ENCODE measurements around the gene ISCU. TPM values are rescaled to one million over a fixed set of nuclear protein-coding genes. Genes with fewer than 3 reads are reported as not detected.

Gene ISCU
- total and polyA plus RNA-seq, 9 of the 15 experiments (the other 6 are each of a cell fraction or from before 2014, with no cell fraction given) = 15.9 to 92.5 (median 77.3) TPM

- TF ChIP-seq MXI1 (IDR thresholded peaks at IDR 0.05; ENCODE audit: low read depth, low read length) (0 out of 2 replicates have a peak, but pooled peaks have one; percentile 19), TCF7L2 (IDR thresholded peaks at IDR 0.05; ENCODE audit: low read depth, low read length) (no peak), FOXJ3 (CRISPR knock-in tag; IDR thresholded peaks at IDR 0.05) (no peak), ZNF217 (CRISPR knock-in tag; IDR thresholded peaks at IDR 0.05) (no peak), SIN3B (IDR thresholded peaks at IDR 0.05; ENCODE audit: low read depth) (peak; percentile 96), CBFB (CRISPR knock-in tag; IDR thresholded peaks at IDR 0.05) (no peak), ZNF766 (CRISPR knock-in tag; conservative IDR thresholded peaks at IDR 0.05) (0 out of 2 replicates have a peak, but pooled peaks have one; percentile 73), HIVEP1 (CRISPR knock-in tag; IDR thresholded peaks at IDR 0.05) (no peak), ZNF146 (CRISPR knock-in tag; IDR thresholded peaks at IDR 0.05; ENCODE audit: unreplicated experiment) (no peak), ZBTB34 (CRISPR knock-in tag; IDR thresholded peaks at IDR 0.05) (no peak), ZFP30 (CRISPR knock-in tag; IDR thresholded peaks at IDR 0.05; ENCODE audit: borderline replicate concordance) (no peak), YBX1 (IDR thresholded peaks at IDR 0.05) (no peak), TCF7 (IDR thresholded peaks at IDR 0.05; ENCODE audit: borderline replicate concordance) (no peak)
- TF ChIP-seq, protein P1, sequence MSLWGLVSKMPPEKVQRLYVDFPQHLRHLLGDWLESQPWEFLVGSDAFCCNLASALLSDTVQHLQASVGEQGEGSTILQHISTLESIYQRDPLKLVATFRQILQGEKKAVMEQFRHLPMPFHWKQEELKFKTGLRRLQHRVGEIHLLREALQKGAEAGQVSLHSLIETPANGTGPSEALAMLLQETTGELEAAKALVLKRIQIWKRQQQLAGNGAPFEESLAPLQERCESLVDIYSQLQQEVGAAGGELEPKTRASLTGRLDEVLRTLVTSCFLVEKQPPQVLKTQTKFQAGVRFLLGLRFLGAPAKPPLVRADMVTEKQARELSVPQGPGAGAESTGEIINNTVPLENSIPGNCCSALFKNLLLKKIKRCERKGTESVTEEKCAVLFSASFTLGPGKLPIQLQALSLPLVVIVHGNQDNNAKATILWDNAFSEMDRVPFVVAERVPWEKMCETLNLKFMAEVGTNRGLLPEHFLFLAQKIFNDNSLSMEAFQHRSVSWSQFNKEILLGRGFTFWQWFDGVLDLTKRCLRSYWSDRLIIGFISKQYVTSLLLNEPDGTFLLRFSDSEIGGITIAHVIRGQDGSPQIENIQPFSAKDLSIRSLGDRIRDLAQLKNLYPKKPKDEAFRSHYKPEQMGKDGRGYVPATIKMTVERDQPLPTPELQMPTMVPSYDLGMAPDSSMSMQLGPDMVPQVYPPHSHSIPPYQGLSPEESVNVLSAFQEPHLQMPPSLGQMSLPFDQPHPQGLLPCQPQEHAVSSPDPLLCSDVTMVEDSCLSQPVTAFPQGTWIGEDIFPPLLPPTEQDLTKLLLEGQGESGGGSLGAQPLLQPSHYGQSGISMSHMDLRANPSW (CRISPR knock-in tag; IDR thresholded peaks at IDR 0.05) = no peak
- TF ChIP-seq, protein P2, sequence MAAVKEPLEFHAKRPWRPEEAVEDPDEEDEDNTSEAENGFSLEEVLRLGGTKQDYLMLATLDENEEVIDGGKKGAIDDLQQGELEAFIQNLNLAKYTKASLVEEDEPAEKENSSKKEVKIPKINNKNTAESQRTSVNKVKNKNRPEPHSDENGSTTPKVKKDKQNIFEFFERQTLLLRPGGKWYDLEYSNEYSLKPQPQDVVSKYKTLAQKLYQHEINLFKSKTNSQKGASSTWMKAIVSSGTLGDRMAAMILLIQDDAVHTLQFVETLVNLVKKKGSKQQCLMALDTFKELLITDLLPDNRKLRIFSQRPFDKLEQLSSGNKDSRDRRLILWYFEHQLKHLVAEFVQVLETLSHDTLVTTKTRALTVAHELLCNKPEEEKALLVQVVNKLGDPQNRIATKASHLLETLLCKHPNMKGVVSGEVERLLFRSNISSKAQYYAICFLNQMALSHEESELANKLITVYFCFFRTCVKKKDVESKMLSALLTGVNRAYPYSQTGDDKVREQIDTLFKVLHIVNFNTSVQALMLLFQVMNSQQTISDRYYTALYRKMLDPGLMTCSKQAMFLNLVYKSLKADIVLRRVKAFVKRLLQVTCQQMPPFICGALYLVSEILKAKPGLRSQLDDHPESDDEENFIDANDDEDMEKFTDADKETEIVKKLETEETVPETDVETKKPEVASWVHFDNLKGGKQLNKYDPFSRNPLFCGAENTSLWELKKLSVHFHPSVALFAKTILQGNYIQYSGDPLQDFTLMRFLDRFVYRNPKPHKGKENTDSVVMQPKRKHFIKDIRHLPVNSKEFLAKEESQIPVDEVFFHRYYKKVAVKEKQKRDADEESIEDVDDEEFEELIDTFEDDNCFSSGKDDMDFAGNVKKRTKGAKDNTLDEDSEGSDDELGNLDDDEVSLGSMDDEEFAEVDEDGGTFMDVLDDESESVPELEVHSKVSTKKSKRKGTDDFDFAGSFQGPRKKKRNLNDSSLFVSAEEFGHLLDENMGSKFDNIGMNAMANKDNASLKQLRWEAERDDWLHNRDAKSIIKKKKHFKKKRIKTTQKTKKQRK (IDR thresholded peaks at IDR 0.05; ENCODE audit: borderline replicate concordance, low read depth, low read length) = no peak
- TF ChIP-seq, protein P3, sequence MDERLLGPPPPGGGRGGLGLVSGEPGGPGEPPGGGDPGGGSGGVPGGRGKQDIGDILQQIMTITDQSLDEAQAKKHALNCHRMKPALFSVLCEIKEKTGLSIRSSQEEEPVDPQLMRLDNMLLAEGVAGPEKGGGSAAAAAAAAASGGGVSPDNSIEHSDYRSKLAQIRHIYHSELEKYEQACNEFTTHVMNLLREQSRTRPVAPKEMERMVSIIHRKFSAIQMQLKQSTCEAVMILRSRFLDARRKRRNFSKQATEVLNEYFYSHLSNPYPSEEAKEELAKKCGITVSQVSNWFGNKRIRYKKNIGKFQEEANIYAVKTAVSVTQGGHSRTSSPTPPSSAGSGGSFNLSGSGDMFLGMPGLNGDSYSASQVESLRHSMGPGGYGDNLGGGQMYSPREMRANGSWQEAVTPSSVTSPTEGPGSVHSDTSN (CRISPR knock-in tag; IDR thresholded peaks at IDR 0.05; ENCODE audit: low read depth) = no peak
- TF ChIP-seq, protein P3 (tag; conservative IDR thresholded peaks at IDR 0.05; ENCODE audit: low read depth) = 0 out of 2 replicates have a peak, but pooled peaks have one; percentile 22
Observed at GRCh38 chr12:108560752-108561719, 1.4 kb upstream of the ISCU start, which contains the start of gene SART3 (continued).
